ENCODE results near the gene CAPN11. TPM values are rescaled to one million over a fixed set of nuclear protein-coding genes. Genes with fewer than 3 reads are reported as not detected.
A peak's percentile ranks its signal among the peaks of the same experiment; 100 is the strongest.
"Not testable (repeated sequence)": the region's sequence is repeated elsewhere in the genome, so short reads cannot be mapped to it uniquely, and the experiment has no call there.

Gene CAPN11
- total RNA-seq, 1 donor from 2014 or later: 2.3 TPM

- H3K27ac Mint-ChIP-seq (ENCODE audit: unreplicated experiment): no peak overlapping the region
- peak overlapping the region; percentile 4 for H3K4me3 Mint-ChIP-seq (ENCODE audit: unreplicated experiment)
- no peak for DNase-seq (ENCODE audit: low spot score)
- H3K27me3 Mint-ChIP-seq (ENCODE audit: unreplicated experiment): peaks cover 5% of the 10 kb centered on the region
- no peaks in the 10 kb centered on the region for H3K9me3 Mint-ChIP-seq (ENCODE audit: unreplicated experiment)
- peaks cover 34% of the 10 kb centered on the region for H3K36me3 Mint-ChIP-seq (ENCODE audit: low read depth, unreplicated experiment)
- no peak for TF ChIP-seq CTCF (IDR thresholded peaks at IDR 0.05; ENCODE audit: unreplicated experiment)
- H3K4me1 Mint-ChIP-seq (ENCODE audit: unreplicated experiment): no peaks in the 10 kb centered on the region
Observed at GRCh38 chr6:44143731-44144130, 14.9 kb upstream of the CAPN11 start.

- H3K27me3 Mint-ChIP-seq (ENCODE audit: unreplicated experiment); H3K4me3 Mint-ChIP-seq (ENCODE audit: unreplicated experiment); H3K27ac Mint-ChIP-seq (ENCODE audit: unreplicated experiment); DNase-seq (ENCODE audit: low spot score); H3K9me3 Mint-ChIP-seq (ENCODE audit: unreplicated experiment); H3K4me1 Mint-ChIP-seq (ENCODE audit: unreplicated experiment): not testable (repeated sequence)
- H3K36me3 Mint-ChIP-seq (ENCODE audit: low read depth, unreplicated experiment): peaks cover 37% of the 10 kb centered on the region
Observed at GRCh38 chr6:44144536-44144935, 14.1 kb upstream of the CAPN11 start.

GRCh38 chr6:44145839-44146238 lies 12.8 kb upstream of the CAPN11 start:
- peaks cover 27% of the 10 kb centered on the region for H3K36me3 Mint-ChIP-seq (ENCODE audit: low read depth, unreplicated experiment)
- H3K9me3 Mint-ChIP-seq (ENCODE audit: unreplicated experiment): no peaks in the 10 kb centered on the region

GRCh38 chr6:44146685-44147084 lies 11.9 kb upstream of the CAPN11 start:
- no peak for TF ChIP-seq CTCF (IDR thresholded peaks at IDR 0.05; ENCODE audit: unreplicated experiment)
- no peaks in the 10 kb centered on the region for H3K9me3 Mint-ChIP-seq (ENCODE audit: unreplicated experiment)
- no peaks in the 10 kb centered on the region for H3K4me1 Mint-ChIP-seq (ENCODE audit: unreplicated experiment)
- peaks cover 12% of the 10 kb centered on the region for H3K27me3 Mint-ChIP-seq (ENCODE audit: unreplicated experiment)
- no peak overlapping the region for H3K4me3 Mint-ChIP-seq (ENCODE audit: unreplicated experiment)
- H3K36me3 Mint-ChIP-seq (ENCODE audit: low read depth, unreplicated experiment): peaks cover 23% of the 10 kb centered on the region
- no peak for DNase-seq (ENCODE audit: low spot score)
- no peak overlapping the region for H3K27ac Mint-ChIP-seq (ENCODE audit: unreplicated experiment)

More at GRCh38 chr6:44145839-44146238, 12.8 kb upstream of the CAPN11 start:
- H3K27ac Mint-ChIP-seq (ENCODE audit: unreplicated experiment): no peak overlapping the region
- H3K27me3 Mint-ChIP-seq (ENCODE audit: unreplicated experiment): peaks cover 9% of the 10 kb centered on the region
- DNase-seq (ENCODE audit: low spot score): no peak
- no peaks in the 10 kb centered on the region for H3K4me1 Mint-ChIP-seq (ENCODE audit: unreplicated experiment)
- TF ChIP-seq CTCF (IDR thresholded peaks at IDR 0.05; ENCODE audit: unreplicated experiment): no peak
- no peak overlapping the region for H3K4me3 Mint-ChIP-seq (ENCODE audit: unreplicated experiment)

- H3K9me3 Mint-ChIP-seq (ENCODE audit: unreplicated experiment): no peaks in the 10 kb centered on the region
- no peaks in the 10 kb centered on the region for H3K4me1 Mint-ChIP-seq (ENCODE audit: unreplicated experiment)
- H3K4me3 Mint-ChIP-seq (ENCODE audit: unreplicated experiment): no peak overlapping the region
- H3K36me3 Mint-ChIP-seq (ENCODE audit: low read depth, unreplicated experiment): peaks cover 23% of the 10 kb centered on the region
- no peak overlapping the region for H3K27ac Mint-ChIP-seq (ENCODE audit: unreplicated experiment)
- peaks cover 12% of the 10 kb centered on the region for H3K27me3 Mint-ChIP-seq (ENCODE audit: unreplicated experiment)
- no peak for TF ChIP-seq CTCF (IDR thresholded peaks at IDR 0.05; ENCODE audit: unreplicated experiment)
- DNase-seq (ENCODE audit: low spot score): no peak
Observed at GRCh38 chr6:44147256-44147655, 11.4 kb upstream of the CAPN11 start.

- peak overlapping the region; percentile 28 for H3K4me3 Mint-ChIP-seq (ENCODE audit: unreplicated experiment)
- H3K27ac Mint-ChIP-seq (ENCODE audit: unreplicated experiment): no peak overlapping the region
- no peak for DNase-seq (ENCODE audit: low spot score)
- H3K27me3 Mint-ChIP-seq (ENCODE audit: unreplicated experiment): peaks cover 12% of the 10 kb centered on the region
- TF ChIP-seq CTCF (IDR thresholded peaks at IDR 0.05; ENCODE audit: unreplicated experiment): no peak
- H3K9me3 Mint-ChIP-seq (ENCODE audit: unreplicated experiment): no peaks in the 10 kb centered on the region
- peaks cover 24% of the 10 kb centered on the region for H3K36me3 Mint-ChIP-seq (ENCODE audit: low read depth, unreplicated experiment)
- no peaks in the 10 kb centered on the region for H3K4me1 Mint-ChIP-seq (ENCODE audit: unreplicated experiment)
Observed at GRCh38 chr6:44148306-44148705, 10.3 kb upstream of the CAPN11 start.

All from endothelial cell (in vitro differentiated cells).